Colonic mucosa (tissue), 4 donors: ENCODE measurements around the gene MAPT. TPM values are rescaled to one million over a fixed set of nuclear protein-coding genes. Genes with fewer than 3 reads are reported as not detected.

Experiments
- DNase-seq: peaks from one replicate; pipeline ENCODE4 v3.0.0-alpha.2; 2020
- H3K27ac ChIP-seq: fragments of 200-600 bp; one replicate; pipeline ENCODE4 v1.8.0; 2021
- H3K27me3 ChIP-seq: fragments of 200-600 bp; one replicate; pipeline ENCODE4 v1.8.0; 2021
- H3K36me3 ChIP-seq: fragments of 200-600 bp; one replicate; pipeline ENCODE4 v1.8.0; 2021
- H3K4me1 ChIP-seq: fragments of 200-600 bp; one replicate; pipeline ENCODE4 v1.8.0; 2021; ENCODE audit warnings: mild to moderate bottlenecking
- H3K4me3 ChIP-seq: fragments of 200-600 bp; one replicate; pipeline ENCODE4 v1.8.0; 2021
- H3K9ac ChIP-seq, 2 donors: one replicate each; pipeline ENCODE4 v1.7.0; 2013; ENCODE audit warnings: control low read depth in 2 of 2, low read depth in 2 of 2, low read length in 2 of 2
- H3K9me3 ChIP-seq: fragments of 200-600 bp; one replicate; pipeline ENCODE4 v1.8.0; 2021
- CTCF ChIP-seq: fragments of 200-600 bp; IDR thresholded peaks from one replicate; pipeline ENCODE4 v1.8.0; 2022; ENCODE audit warnings: antibody characterized with exemption, mild to moderate bottlenecking
- intact Hi-C: fragments of 100-400 bp; cut with DNase I; formaldehyde crosslinking; loops from one replicate; pipeline ENCODE4 v1.14.1; 2022
- total RNA-seq, 2 donors: library from RNA; stranded (reverse); fragmentation: NEBNext Ultra II Directional in 1 of 2; extraction: Animal tissue kit (Norgen Biotek cat#: 25700) in 1 of 2; gene quantifications; one replicate each; pipeline ENCODE4 v1.2.1, GENCODE V29; 2021
- donor health status: healthy.
- donor health status: DM: no; HTN: no; CAD: no.
- donor health status: DM: no; HTN: no; CAD: no.

Gene MAPT
- total RNA-seq, 2 donors from 2014 or later, result 0.37 to 2.9 TPM

DNA sequence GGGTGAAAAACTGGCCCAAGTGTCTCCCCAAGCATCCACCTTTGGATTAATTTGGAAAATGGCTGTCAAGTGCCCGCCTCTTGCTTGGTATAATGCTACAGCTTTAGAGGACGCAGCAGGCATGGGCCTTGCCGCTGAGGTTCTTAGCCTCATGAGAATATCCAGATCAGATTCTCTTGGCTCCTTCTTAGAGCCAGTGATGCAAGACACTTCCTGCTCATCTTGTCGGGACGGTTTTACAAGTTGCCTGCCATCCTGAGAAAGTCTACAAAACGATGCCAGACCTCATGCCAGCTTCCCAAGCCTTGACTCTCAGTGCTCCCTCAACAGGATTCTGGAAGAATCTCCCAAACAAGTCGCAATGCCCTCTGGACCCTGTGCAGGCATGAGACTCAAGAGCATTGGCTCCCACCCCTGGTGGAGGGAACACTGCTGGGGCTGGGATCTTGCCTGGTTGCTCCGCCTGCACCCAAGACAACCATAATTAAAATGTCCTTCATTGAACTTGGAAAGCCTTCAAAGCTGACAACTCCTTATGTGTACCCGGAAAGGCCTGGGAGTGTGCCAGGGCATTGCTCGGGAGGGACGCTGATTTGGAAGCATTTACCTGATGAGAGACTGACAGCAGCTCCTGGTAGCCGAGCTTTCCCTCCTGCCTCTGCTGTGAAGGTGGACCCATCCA lies 78.9 kb downstream of the MAPT start:
- intact Hi-C loops, result no loop called here
- no peak overlapping the region for H3K27ac ChIP-seq
- H3K9ac ChIP-seq, result no peak overlapping the region
- TF ChIP-seq CTCF, result no peak
- DNase-seq, result peak; percentile 40
- H3K4me3 ChIP-seq, result no peak overlapping the region
- H3K9me3 ChIP-seq, result no peaks in the 10 kb centered on the region
- H3K27me3 ChIP-seq, result no peaks in the 10 kb centered on the region
- H3K36me3 ChIP-seq, result no peaks in the 10 kb centered on the region
- no peaks in the 10 kb centered on the region for H3K4me1 ChIP-seq

- no peaks in the 10 kb centered on the region for H3K9me3 ChIP-seq
- DNase-seq, result no peak
- no peak overlapping the region for H3K4me3 ChIP-seq
- H3K4me1 ChIP-seq, result no peaks in the 10 kb centered on the region
- intact Hi-C loops, result no loop called here
- no peak for TF ChIP-seq CTCF
- no peaks in the 10 kb centered on the region for H3K36me3 ChIP-seq
- H3K9ac ChIP-seq, result no peak overlapping the region
- no peaks in the 10 kb centered on the region for H3K27me3 ChIP-seq
- H3K27ac ChIP-seq, result no peak overlapping the region
These were observed 79.8 kb downstream of the MAPT start for GRCh38 chr17:45973946-45974859.

DNA sequence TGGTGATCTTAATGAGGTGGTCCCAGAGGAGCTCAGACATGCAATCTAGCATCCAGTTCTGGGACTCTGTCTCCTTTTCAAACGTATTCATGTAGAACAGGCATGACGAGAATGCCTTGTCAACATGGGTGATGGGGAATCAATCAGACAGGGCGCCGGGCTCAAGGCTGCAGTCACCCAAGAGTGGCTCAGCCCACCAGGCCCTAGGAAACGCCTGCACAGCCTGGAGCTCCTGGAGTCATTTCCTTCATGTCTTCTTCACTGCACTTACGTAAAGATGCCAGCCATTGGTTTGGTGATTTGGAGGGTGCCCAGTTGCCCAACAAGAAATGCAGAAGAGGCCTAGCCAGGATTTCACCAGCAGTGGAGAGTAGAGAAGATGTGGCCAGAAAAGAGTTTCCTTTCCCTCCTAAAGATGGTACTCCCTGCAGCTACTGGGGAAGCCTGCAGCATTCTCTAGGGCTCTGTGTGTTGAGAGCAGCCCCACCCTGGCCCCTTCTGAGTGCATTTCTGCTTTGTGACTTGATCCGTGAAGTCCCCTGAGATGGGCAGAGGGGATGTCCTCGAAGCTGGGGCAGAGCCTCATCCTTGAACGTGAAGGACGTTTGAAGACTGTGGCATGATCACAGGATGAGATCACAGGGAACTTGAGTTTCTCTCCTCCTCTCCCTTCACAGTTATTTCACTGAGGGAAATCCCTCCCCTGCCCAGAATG lies 80.7 kb downstream of the MAPT start:
- no peak for DNase-seq
- intact Hi-C loops, result no loop called here
- no peaks in the 10 kb centered on the region for H3K4me1 ChIP-seq

GRCh38 chr17:45975640-45976295 lies 81.4 kb downstream of the MAPT start:
- H3K9me3 ChIP-seq, result no peaks in the 10 kb centered on the region
- no peaks in the 10 kb centered on the region for H3K27me3 ChIP-seq
- H3K4me1 ChIP-seq, result no peaks in the 10 kb centered on the region
- no peak for TF ChIP-seq CTCF
- DNase-seq, result no peak
- intact Hi-C loops, result no loop called here
- H3K27ac ChIP-seq, result no peak overlapping the region
- H3K9ac ChIP-seq, result no peak overlapping the region
- no peak overlapping the region for H3K4me3 ChIP-seq
- H3K36me3 ChIP-seq, result no peaks in the 10 kb centered on the region

More for the DNA sequence above, 80.7 kb downstream of the MAPT start:
- no peaks in the 10 kb centered on the region for H3K9me3 ChIP-seq
- no peak for TF ChIP-seq CTCF
- H3K9ac ChIP-seq, result no peak overlapping the region
- H3K27me3 ChIP-seq, result no peaks in the 10 kb centered on the region
- no peak overlapping the region for H3K4me3 ChIP-seq
- H3K36me3 ChIP-seq, result no peaks in the 10 kb centered on the region
- no peak overlapping the region for H3K27ac ChIP-seq

GRCh38 chr17:45976391-45976754 lies 82.0 kb downstream of the MAPT start:
- Histone ChIP-seq H3K27me3 (no peaks in the 10 kb centered on the region), H3K9ac (no peak overlapping the region), H3K9me3 (no peaks in the 10 kb centered on the region), H3K4me1 (no peaks in the 10 kb centered on the region), H3K36me3 (no peaks in the 10 kb centered on the region), H3K4me3 (no peak overlapping the region), H3K27ac (no peak overlapping the region)
- TF ChIP-seq CTCF, result no peak
- intact Hi-C loops, result no loop called here
- DNase-seq, result no peak
